Stimulated activated naive B cell treated with anti-CD40 and anti-IgM and Interleukin-4, amounts not matched to agents 10 μg/mL and 1 μg/mL and 100 μg/mL, for 72 hours (primary cell): ENCODE results near the gene OLIG3.

ENCODE experiments used
- ATAC-seq, 2 donors: fragments of 150-1000 bp; cut with Tn5 transposase; replicated peaks; 2 replicates each; pipeline ENCODE4 v1.10.0; 2021; ENCODE audit warnings: moderate library complexity in 1 of 2
- DNase-seq: peaks from one replicate; pipeline ENCODE4 v3.0.0; 2021
- H3K27ac Mint-ChIP-seq: one replicate; pipeline ENCODE4 v1.8.0; 2022; ENCODE audit warnings: mild to moderate bottlenecking, mixed read lengths
- H3K27me3 Mint-ChIP-seq, 2 donors: one replicate each; pipeline ENCODE4 v1.8.0; 2022; ENCODE audit warnings: mixed read lengths in 2 of 2
- H3K36me3 Mint-ChIP-seq, 2 donors: one replicate each; pipeline ENCODE4 v1.8.0; 2022; ENCODE audit warnings: mixed read lengths in 2 of 2, mild to moderate bottlenecking in 1 of 2
- H3K4me1 Mint-ChIP-seq, 2 donors: one replicate each; pipeline ENCODE4 v1.8.0; 2022; ENCODE audit warnings: mixed read lengths in 2 of 2, mild to moderate bottlenecking in 1 of 2
- H3K4me3 Mint-ChIP-seq, 2 donors: one replicate each; pipeline ENCODE4 v1.8.0; 2022; ENCODE audit warnings: mild to moderate bottlenecking in 2 of 2, mixed read lengths in 2 of 2, moderate library complexity in 1 of 2
- H3K9me3 Mint-ChIP-seq, 2 donors: one replicate each; pipeline ENCODE4 v1.8.0; 2022; ENCODE audit warnings: mixed read lengths in 2 of 2, mild to moderate bottlenecking in 1 of 2

The OLIG3 gene

DNA sequence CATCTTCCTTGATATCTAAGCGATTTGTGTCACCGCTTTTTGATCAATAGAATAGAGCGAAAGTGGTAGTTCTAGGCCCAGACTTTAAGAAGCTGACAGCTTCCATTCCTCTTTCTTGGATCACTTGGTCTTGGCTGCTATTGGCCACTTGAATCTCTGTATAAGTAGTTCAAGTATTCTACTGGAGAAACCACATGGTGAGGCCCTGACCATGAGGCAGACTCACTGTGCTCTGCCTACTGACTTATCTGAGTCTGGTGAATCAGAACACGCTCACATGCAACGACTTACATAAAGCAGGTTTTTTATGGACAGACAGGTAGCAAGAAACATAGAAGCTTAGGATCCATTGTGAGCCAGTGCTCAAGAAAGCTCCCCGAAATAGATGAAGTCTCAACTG lies 27.0 kb downstream of the OLIG3 start:
- Mint-ChIP-seq H3K4me3 (no peak overlapping the region), H3K4me1 (no peaks in the 10 kb centered on the region), H3K9me3 (no peaks in the 10 kb centered on the region), H3K27ac (no peak overlapping the region), H3K27me3 (peaks cover 19 to 36% of the 10 kb centered on the region in 2 donors), H3K36me3 (no peaks in the 10 kb centered on the region)
- DNase-seq (no peak), ATAC-seq (no peak)

GRCh38 chr6:137465378-137466009 lies 28.7 kb downstream of the OLIG3 start:
- ATAC-seq (no peak), DNase-seq (no peak)
- H3K4me3 Mint-ChIP-seq: no peak overlapping the region
- H3K9me3 Mint-ChIP-seq: no peaks in the 10 kb centered on the region
- peaks cover 11 to 41% of the 10 kb centered on the region in 2 donors for H3K27me3 Mint-ChIP-seq
- H3K36me3 Mint-ChIP-seq: no peaks in the 10 kb centered on the region
- H3K27ac Mint-ChIP-seq: no peak overlapping the region
- H3K4me1 Mint-ChIP-seq: no peaks in the 10 kb centered on the region

- Mint-ChIP-seq H3K4me1 (no peaks in the 10 kb centered on the region), H3K27me3 (peaks cover 18 to 27% of the 10 kb centered on the region in 2 donors), H3K36me3 (peaks cover 0 to 2% of the 10 kb centered on the region in 2 donors), H3K4me3 (no peak overlapping the region), H3K9me3 (peaks cover 0 to 2% of the 10 kb centered on the region in 2 donors), H3K27ac (no peak overlapping the region)
- no peak for ATAC-seq
- no peak for DNase-seq
Observed at GRCh38 chr6:137452333-137452894, 41.8 kb downstream of the OLIG3 start.

DNA sequence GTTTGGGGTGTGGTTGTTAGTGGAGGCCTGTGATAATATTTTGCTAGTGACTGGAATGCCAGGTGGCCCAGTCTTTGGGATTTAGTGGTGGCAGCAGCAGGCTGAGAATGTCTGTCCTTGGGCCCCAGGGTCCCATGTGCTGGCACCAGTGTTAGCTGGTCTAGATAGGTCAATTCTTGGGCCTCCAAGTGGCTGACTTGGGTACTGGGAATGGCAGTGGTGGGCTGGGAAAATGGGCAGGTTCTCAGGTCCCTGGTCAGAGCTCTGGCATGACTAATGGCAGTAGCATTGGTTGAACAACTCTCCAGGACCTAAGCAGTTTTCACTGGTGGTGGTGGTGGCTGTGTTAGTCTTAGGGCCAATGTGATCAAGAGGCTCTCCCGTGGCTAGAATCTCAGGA lies 50.3 kb downstream of the OLIG3 start:
- DNase-seq (no peak), ATAC-seq (no peak)
- Mint-ChIP-seq H3K27ac (no peak overlapping the region), H3K4me3 (no peak overlapping the region), H3K36me3 (peaks cover 0 to 2% of the 10 kb centered on the region in 2 donors), H3K27me3 (peaks cover 4 to 6% of the 10 kb centered on the region in 2 donors), H3K4me1 (peaks cover 0 to 2% of the 10 kb centered on the region in 2 donors), H3K9me3 (peaks cover 3 to 4% of the 10 kb centered on the region in 2 donors)
